MCF 10A (cell line): ENCODE data around the gene MAP7D1. TPM values are rescaled to one million over a fixed set of nuclear protein-coding genes. Genes with fewer than 3 reads are reported as not detected.

Source experiments
- BruUV-seq: library from RNA; stranded (reverse); fragments of 400-500 nt; replicated peaks from 2 replicates; lab custom pipeline; 2021; lab: Mats Ljungman, UMichigan
- CTCF ChIA-PET: fragments of 300-600 bp; sonication (Branson Sonifier 250); formaldehyde crosslinking; extraction: SDS; loops from one replicate; lab custom pipeline; 2021; ENCODE audit warnings: antibody characterized with exemption, inconsistent platforms; lab: Yijun Ruan, JAX
- POLR2A ChIA-PET: fragments of 300-600, 350-650 bp; sonication (Branson Sonifier 250); formaldehyde crosslinking; extraction: SDS; loops from one replicate; lab custom pipeline; 2020; ENCODE audit warnings: antibody characterized with exemption, inconsistent platforms; lab: Yijun Ruan, JAX
- DNase-seq: peaks from one replicate; pipeline ENCODE4 v3.0.0-alpha.2; 2018; ENCODE audit not compliant: unreplicated experiment
- H3K27ac Mint-ChIP-seq: one replicate; pipeline ENCODE4 v1.8.0; 2022; ENCODE audit warnings: mild to moderate bottlenecking, low read depth, mixed read lengths; ENCODE audit not compliant: unreplicated experiment
- H3K27me3 Mint-ChIP-seq: one replicate; pipeline ENCODE4 v1.8.0; 2022; ENCODE audit warnings: mixed read lengths; ENCODE audit not compliant: insufficient read depth, unreplicated experiment
- H3K36me3 Mint-ChIP-seq: one replicate; pipeline ENCODE4 v1.8.0; 2022; ENCODE audit warnings: mild to moderate bottlenecking, moderate library complexity, mixed read lengths; ENCODE audit not compliant: insufficient read depth, unreplicated experiment
- H3K4me1 Mint-ChIP-seq: one replicate; pipeline ENCODE4 v1.8.0; 2022; ENCODE audit warnings: mixed read lengths; ENCODE audit not compliant: insufficient read depth, unreplicated experiment
- H3K4me3 Mint-ChIP-seq: one replicate; pipeline ENCODE4 v1.8.0; 2022; ENCODE audit warnings: mild to moderate bottlenecking, moderate library complexity, mixed read lengths; ENCODE audit not compliant: unreplicated experiment
- H3K9me3 Mint-ChIP-seq: one replicate; pipeline ENCODE4 v1.8.0; 2022; ENCODE audit warnings: mixed read lengths; ENCODE audit not compliant: unreplicated experiment
- intact Hi-C: fragments of 100-400 bp; cut with micrococcal nuclease; formaldehyde crosslinking; loops from 2 replicates; pipeline ENCODE4 v1.14.1; 2022
- total RNA-seq: library from RNA; stranded (reverse); gene quantifications from 2 replicates; pipeline ENCODE4 v1.2.3, GENCODE V29; 2022
- TF ChIP-seq, protein P1 (sequence below): fragments of 200-600 bp; IDR thresholded peaks from one replicate; pipeline ENCODE4 v1.8.0; 2022; ENCODE audit warnings: antibody characterized with exemption, mild to moderate bottlenecking; ENCODE audit not compliant: unreplicated experiment

The MAP7D1 gene
- total RNA-seq, 1 experiment from 2014 or later = 170 TPM

GRCh38 chr1:36174713-36175112, 18.8 kb downstream of the MAP7D1 start:
- Mint-ChIP-seq H3K4me3 (no peak overlapping the region), H3K4me1 (peaks cover 26% of the 10 kb centered on the region), H3K36me3 (peaks cover 53% of the 10 kb centered on the region), H3K9me3 (no peaks in the 10 kb centered on the region), H3K27me3 (no peaks in the 10 kb centered on the region), H3K27ac (no peak overlapping the region)
- BruUV-seq = no TSS peak
- TF ChIP-seq, protein P1, sequence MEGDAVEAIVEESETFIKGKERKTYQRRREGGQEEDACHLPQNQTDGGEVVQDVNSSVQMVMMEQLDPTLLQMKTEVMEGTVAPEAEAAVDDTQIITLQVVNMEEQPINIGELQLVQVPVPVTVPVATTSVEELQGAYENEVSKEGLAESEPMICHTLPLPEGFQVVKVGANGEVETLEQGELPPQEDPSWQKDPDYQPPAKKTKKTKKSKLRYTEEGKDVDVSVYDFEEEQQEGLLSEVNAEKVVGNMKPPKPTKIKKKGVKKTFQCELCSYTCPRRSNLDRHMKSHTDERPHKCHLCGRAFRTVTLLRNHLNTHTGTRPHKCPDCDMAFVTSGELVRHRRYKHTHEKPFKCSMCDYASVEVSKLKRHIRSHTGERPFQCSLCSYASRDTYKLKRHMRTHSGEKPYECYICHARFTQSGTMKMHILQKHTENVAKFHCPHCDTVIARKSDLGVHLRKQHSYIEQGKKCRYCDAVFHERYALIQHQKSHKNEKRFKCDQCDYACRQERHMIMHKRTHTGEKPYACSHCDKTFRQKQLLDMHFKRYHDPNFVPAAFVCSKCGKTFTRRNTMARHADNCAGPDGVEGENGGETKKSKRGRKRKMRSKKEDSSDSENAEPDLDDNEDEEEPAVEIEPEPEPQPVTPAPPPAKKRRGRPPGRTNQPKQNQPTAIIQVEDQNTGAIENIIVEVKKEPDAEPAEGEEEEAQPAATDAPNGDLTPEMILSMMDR = no peak
- no peak for DNase-seq
- POLR2A ChIA-PET = interaction anchor here (0.5 to 1.3 kb wide), 2 partner anchors 9 to 303 kb away, joined by 3 read pairs; no protein-coding TSS in a partner anchor
- intact Hi-C loops = no loop called here
- CTCF ChIA-PET = interaction anchor here (0.9 to 2.0 kb wide), 4 partner anchors 13 to 111 kb away, joined by 3 to 9 read pairs (median 3); partner anchors contain the start of gene TRAPPC3

GRCh38 chr1:36175137-36176095, 19.5 kb downstream of the MAP7D1 start:
- H3K36me3 Mint-ChIP-seq = peaks cover 53% of the 10 kb centered on the region
- no TSS peak for BruUV-seq
- POLR2A ChIA-PET = interaction anchor here (1.3 kb wide), 1 partner anchor 10 kb away, joined by 3 read pairs; no protein-coding TSS in a partner anchor
- H3K4me3 Mint-ChIP-seq = no peak overlapping the region
- no peak for DNase-seq
- TF ChIP-seq, protein P1 = no peak
- H3K27me3 Mint-ChIP-seq = no peaks in the 10 kb centered on the region
- H3K9me3 Mint-ChIP-seq = no peaks in the 10 kb centered on the region
- intact Hi-C loops = no loop called here
- peaks cover 19% of the 10 kb centered on the region for H3K4me1 Mint-ChIP-seq
- H3K27ac Mint-ChIP-seq = no peak overlapping the region
- CTCF ChIA-PET = interaction anchor here (0.9 to 2.0 kb wide), 4 partner anchors 12 to 110 kb away, joined by 3 to 9 read pairs (median 4); partner anchors contain the start of gene TRAPPC3

DNA sequence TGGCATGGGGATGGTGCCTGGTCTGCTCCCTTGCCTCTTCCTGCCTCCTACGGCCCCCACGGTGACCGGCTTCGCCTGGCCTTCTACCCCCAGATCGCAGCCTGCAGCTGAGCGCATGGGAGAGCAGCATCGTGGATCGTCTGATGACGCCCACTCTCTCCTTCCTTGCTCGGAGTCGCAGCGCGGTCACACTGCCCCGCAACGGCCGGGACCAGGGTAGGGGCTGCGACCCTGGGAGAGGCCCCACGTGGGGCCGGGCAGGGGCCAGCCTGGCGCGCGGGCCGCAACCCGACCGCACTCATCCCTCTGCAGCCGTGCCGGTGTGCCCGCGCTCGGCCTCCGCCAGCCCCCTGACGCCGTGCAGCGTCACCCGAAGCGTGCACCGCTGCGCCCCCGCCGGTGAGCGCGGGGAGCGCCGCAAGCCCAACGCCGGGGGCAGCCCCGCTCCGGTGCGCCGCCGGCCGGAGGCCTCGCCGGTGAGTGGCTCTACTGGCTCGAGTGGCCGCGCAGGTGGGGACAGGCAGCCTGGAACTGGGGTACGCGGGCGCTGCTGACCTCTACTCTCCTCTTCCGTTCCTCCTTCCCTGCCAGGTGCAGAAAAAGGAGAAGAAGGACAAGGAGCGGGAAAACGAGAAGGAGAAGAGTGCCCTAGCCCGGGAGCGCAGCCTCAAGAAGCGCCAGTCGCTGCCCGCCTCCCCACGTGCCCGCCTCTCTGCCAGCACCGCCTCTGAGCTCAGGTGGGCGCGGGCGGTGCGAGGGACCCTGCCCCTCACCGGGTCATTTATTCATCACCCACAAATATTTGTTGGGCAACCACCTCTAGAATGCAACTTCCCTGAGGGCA, 20.4 kb downstream of the MAP7D1 start:
- Mint-ChIP-seq H3K27me3 (no peaks in the 10 kb centered on the region), H3K27ac (no peak overlapping the region), H3K36me3 (peaks cover 53% of the 10 kb centered on the region), H3K9me3 (no peaks in the 10 kb centered on the region), H3K4me3 (no peak overlapping the region), H3K4me1 (peaks cover 10% of the 10 kb centered on the region)
- CTCF ChIA-PET = interaction anchor here (1.2 to 1.4 kb wide), 2 partner anchors 11 to 110 kb away, joined by 3 to 4 read pairs; no protein-coding TSS in a partner anchor
- intact Hi-C loops = no loop called here
- TF ChIP-seq, protein P1 = no peak
- no peak for DNase-seq
- POLR2A ChIA-PET = no interaction called here
- no TSS peak for BruUV-seq
